HepG2 (cell line): ENCODE data around the gene CDK2AP2. TPM values are rescaled to one million over a fixed set of nuclear protein-coding genes. Genes with fewer than 3 reads are reported as not detected.

Experiments used
- FOXA3 ChIP-seq: IDR thresholded peaks from 2 replicates; pipeline ENCODE4 v1.6.1; 2016; ENCODE audit warnings: missing genetic modification reagents, missing compliant biosample characterization
- HNRNPLL ChIP-seq: fragments of 200-400 bp; formaldehyde crosslinking; IDR thresholded peaks from 2 replicates; pipeline ENCODE4 v1.6.1; 2017; ENCODE audit warnings: mild to moderate bottlenecking, low read depth, low read length; ENCODE audit not compliant: poor library complexity, severe bottlenecking
- ISL2 ChIP-seq: sonication (generic); formaldehyde crosslinking; IDR thresholded peaks from 2 replicates; pipeline ENCODE4 v1.5.0; 2020; ENCODE audit warnings: missing genetic modification reagents
- KDM1A ChIP-seq: IDR thresholded peaks from 2 replicates; pipeline ENCODE4 v1.6.1; 2016; ENCODE audit warnings: missing compliant biosample characterization
- KLF11 ChIP-seq: IDR thresholded peaks from 2 replicates; pipeline ENCODE4 v1.6.1; 2016; ENCODE audit warnings: missing compliant biosample characterization
- NFKB2 ChIP-seq: sonication (generic); formaldehyde crosslinking; IDR thresholded peaks from 2 replicates; pipeline ENCODE4 v1.4.0; 2020; ENCODE audit warnings: missing genetic modification reagents, borderline replicate concordance
- NKX3-1 ChIP-seq: sonication (generic); formaldehyde crosslinking; IDR thresholded peaks from 2 replicates; pipeline ENCODE4 v1.5.0; 2020; ENCODE audit warnings: missing genetic modification reagents
- NONO ChIP-seq, 2 experiments: fragments of 450-650 bp in 1 of 2; sonication (generic) in 1 of 2; formaldehyde crosslinking in 1 of 2; IDR thresholded peaks in 1 of 2; conservative IDR thresholded peaks in 1 of 2; 2 replicates each; pipeline versions ENCODE4 v1.6.1 to v1.8.0; 2017 to 2022; ENCODE audit warnings: mild to moderate bottlenecking in 1 of 2, missing genetic modification reagents in 1 of 2, moderate library complexity in 1 of 2
- RBFOX2 ChIP-seq: fragments of 200-400 bp; formaldehyde crosslinking; IDR thresholded peaks from 2 replicates; pipeline ENCODE4 v1.6.1; 2017; ENCODE audit warnings: low read depth, mild to moderate bottlenecking, low read length
- SMAD1 ChIP-seq: sonication (generic); formaldehyde crosslinking; IDR thresholded peaks from 2 replicates; pipeline ENCODE4 v1.4.0; 2020; ENCODE audit warnings: missing genetic modification reagents, low read depth, mild to moderate bottlenecking, borderline replicate concordance
- TEAD2 ChIP-seq: sonication (generic); formaldehyde crosslinking; IDR thresholded peaks from 2 replicates; pipeline ENCODE4 v1.9.0; 2021; ENCODE audit warnings: missing genetic modification reagents
- ZFP37 ChIP-seq: sonication (generic); formaldehyde crosslinking; IDR thresholded peaks from 2 replicates; pipeline ENCODE4 v1.4.0; 2020; ENCODE audit warnings: missing genetic modification reagents, borderline replicate concordance
- ZFY ChIP-seq: sonication (generic); formaldehyde crosslinking; IDR thresholded peaks from 2 replicates; pipeline ENCODE4 v1.4.0; 2020; ENCODE audit warnings: missing genetic modification reagents
- ZKSCAN8 ChIP-seq: IDR thresholded peaks from 2 replicates; pipeline ENCODE4 v1.6.1; 2016; ENCODE audit warnings: borderline replicate concordance, missing genetic modification reagents, missing compliant biosample characterization
- ZNF24 ChIP-seq: fragments of 450-650 bp; IDR thresholded peaks from 2 replicates; pipeline ENCODE4 v1.6.1; 2017; ENCODE audit warnings: antibody characterized with exemption, mild to moderate bottlenecking
- ZNF331 ChIP-seq: sonication (generic); formaldehyde crosslinking; IDR thresholded peaks from 2 replicates; pipeline ENCODE4 v1.4.0; 2020; ENCODE audit warnings: missing genetic modification reagents
- ZNF430 ChIP-seq: sonication (generic); formaldehyde crosslinking; IDR thresholded peaks from 2 replicates; pipeline ENCODE4 v1.9.0; 2021; ENCODE audit warnings: mild to moderate bottlenecking, missing genetic modification reagents
- ZNF766 ChIP-seq: sonication (generic); formaldehyde crosslinking; IDR thresholded peaks from 2 replicates; pipeline ENCODE4 v1.5.0; 2020; ENCODE audit warnings: missing genetic modification reagents, borderline replicate concordance
- ZNF773 ChIP-seq: sonication (generic); formaldehyde crosslinking; IDR thresholded peaks from 2 replicates; pipeline ENCODE4 v1.4.0; 2020; ENCODE audit warnings: missing genetic modification reagents, borderline replicate concordance
- polyA plus RNA-seq, 8 experiments: library from polyadenylated mRNA; depleted of rRNA in 3 of 8; stranded (reverse) in 7 of 8; unstranded in 1 of 8; fragments of >200 nt; fragmentation: Illumina TruSeq in 4 of 8; extraction: Trizol in 4 of 8; gene quantifications; 2 replicates each; pipeline versions ENCODE4 v1.2.1 to v1.2.3, GENCODE V29; 2011 to 2016; ENCODE audit warnings: low read depth in 4 of 8, missing spikeins in 1 of 8, mixed read lengths in 1 of 8; ENCODE audit not compliant: insufficient read depth in 1 of 8
- total RNA-seq, 5 experiments: library from RNA; depleted of rRNA; stranded (reverse); fragments of >200 nt; fragmentation: Illumina TruSeq; extraction: Trizol; gene quantifications; 2 replicates each; pipeline ENCODE4 v1.2.3, GENCODE V29; 2016; ENCODE audit warnings: low read depth in 1 of 5
- TF ChIP-seq, protein P1 (sequence below): sonication (generic); formaldehyde crosslinking; IDR thresholded peaks from 2 replicates; pipeline ENCODE4 v1.4.0; 2020; ENCODE audit warnings: missing genetic modification reagents
- TF ChIP-seq, protein P2 (sequence below): sonication (generic); formaldehyde crosslinking; IDR thresholded peaks from 2 replicates; pipeline ENCODE4 v1.5.0; 2020; ENCODE audit warnings: missing genetic modification reagents
- TF ChIP-seq, protein P3 (sequence below): IDR thresholded peaks from 2 replicates; pipeline ENCODE4 v1.6.1; 2016; ENCODE audit warnings: low read depth

Gene CDK2AP2
- total and polyA plus RNA-seq, 2 of the 13 experiments (the other 11 are each of a cell fraction or from before 2014, with no cell fraction given), result 15.0 to 23.2 TPM

DNA sequence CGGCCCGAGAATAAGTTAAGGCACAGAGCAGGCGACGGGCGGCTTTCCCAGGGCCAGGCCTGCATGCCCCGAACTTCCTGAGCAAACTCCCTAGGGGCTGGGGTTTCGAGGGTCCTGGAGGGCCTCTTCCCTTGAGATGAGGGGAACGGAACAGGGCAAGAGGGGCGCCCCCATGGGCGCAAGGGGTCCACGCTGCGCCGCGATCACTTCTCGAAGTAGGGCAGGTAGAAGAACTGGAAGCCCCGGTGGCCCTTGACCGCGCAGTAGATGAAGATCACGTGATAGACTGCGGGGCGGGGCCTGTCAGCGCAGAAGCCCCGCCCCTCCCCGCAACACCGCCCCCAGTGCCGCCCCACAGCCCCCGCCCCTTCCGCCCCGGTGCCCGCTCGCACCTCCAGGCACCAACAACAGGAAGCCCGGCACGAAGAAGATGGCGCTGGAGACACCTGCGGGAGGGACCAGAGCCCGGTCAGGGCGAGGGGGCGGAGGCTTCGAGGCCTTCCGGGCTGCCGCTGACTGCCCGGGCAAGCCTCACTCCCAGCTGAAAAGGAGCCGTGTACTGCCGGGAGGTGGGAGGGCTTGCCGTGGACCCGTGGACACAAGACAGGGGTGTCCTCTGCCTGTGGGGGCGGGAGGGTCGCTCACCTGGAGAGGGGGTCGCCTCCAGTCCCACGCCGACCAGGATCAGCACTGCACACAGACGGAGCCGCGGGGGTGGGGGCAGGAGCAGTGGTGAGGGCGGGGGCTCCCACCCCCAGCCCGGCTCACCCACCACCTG, 43.4 kb downstream of the CDK2AP2 start (continued):
- TF ChIP-seq ZFP37, result 0 out of 2 replicates have a peak, but pooled peaks have one; percentile 12
- TF ChIP-seq NFKB2, result peak; percentile 23; the same call in 1 of the 2 replicates
- no peak for TF ChIP-seq ZNF773 (CRISPR knock-in tag)
- TF ChIP-seq HNRNPLL, result peak; percentile 37
- TF ChIP-seq, protein P1, sequence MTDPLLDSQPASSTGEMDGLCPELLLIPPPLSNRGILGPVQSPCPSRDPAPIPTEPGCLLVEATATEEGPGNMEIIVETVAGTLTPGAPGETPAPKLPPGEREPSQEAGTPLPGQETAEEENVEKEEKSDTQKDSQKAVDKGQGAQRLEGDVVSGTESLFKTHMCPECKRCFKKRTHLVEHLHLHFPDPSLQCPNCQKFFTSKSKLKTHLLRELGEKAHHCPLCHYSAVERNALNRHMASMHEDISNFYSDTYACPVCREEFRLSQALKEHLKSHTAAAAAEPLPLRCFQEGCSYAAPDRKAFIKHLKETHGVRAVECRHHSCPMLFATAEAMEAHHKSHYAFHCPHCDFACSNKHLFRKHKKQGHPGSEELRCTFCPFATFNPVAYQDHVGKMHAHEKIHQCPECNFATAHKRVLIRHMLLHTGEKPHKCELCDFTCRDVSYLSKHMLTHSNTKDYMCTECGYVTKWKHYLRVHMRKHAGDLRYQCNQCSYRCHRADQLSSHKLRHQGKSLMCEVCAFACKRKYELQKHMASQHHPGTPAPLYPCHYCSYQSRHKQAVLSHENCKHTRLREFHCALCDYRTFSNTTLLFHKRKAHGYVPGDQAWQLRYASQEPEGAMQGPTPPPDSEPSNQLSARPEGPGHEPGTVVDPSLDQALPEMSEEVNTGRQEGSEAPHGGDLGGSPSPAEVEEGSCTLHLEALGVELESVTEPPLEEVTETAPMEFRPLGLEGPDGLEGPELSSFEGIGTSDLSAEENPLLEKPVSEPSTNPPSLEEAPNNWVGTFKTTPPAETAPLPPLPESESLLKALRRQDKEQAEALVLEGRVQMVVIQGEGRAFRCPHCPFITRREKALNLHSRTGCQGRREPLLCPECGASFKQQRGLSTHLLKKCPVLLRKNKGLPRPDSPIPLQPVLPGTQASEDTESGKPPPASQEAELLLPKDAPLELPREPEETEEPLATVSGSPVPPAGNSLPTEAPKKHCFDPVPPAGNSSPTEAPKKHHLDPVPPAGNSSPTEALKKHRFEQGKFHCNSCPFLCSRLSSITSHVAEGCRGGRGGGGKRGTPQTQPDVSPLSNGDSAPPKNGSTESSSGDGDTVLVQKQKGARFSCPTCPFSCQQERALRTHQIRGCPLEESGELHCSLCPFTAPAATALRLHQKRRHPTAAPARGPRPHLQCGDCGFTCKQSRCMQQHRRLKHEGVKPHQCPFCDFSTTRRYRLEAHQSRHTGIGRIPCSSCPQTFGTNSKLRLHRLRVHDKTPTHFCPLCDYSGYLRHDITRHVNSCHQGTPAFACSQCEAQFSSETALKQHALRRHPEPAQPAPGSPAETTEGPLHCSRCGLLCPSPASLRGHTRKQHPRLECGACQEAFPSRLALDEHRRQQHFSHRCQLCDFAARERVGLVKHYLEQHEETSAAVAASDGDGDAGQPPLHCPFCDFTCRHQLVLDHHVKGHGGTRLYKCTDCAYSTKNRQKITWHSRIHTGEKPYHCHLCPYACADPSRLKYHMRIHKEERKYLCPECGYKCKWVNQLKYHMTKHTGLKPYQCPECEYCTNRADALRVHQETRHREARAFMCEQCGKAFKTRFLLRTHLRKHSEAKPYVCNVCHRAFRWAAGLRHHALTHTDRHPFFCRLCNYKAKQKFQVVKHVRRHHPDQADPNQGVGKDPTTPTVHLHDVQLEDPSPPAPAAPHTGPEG (CRISPR knock-in tag), result no peak
- no peak for TF ChIP-seq ZKSCAN8 (CRISPR knock-in tag)
- TF ChIP-seq ZNF766 (CRISPR knock-in tag), result no peak
- no peak for TF ChIP-seq ZNF24
- TF ChIP-seq TEAD2 (CRISPR knock-in tag), result no peak
- TF ChIP-seq FOXA3 (CRISPR knock-in tag), result no peak
- TF ChIP-seq KDM1A (CRISPR knock-in tag), result no peak
- TF ChIP-seq ZFY (CRISPR knock-in tag), result peak; percentile 48
- 0 out of 2 replicates have a peak, but pooled peaks have one; percentile 39 for TF ChIP-seq SMAD1 (CRISPR knock-in tag)
- peak; percentile 56; the same call in 1 of the 2 replicates for TF ChIP-seq ZNF331 (CRISPR knock-in tag)
- no peak for TF ChIP-seq ISL2 (CRISPR knock-in tag)
- no peak for TF ChIP-seq NKX3-1 (CRISPR knock-in tag)
- TF ChIP-seq, protein P2, sequence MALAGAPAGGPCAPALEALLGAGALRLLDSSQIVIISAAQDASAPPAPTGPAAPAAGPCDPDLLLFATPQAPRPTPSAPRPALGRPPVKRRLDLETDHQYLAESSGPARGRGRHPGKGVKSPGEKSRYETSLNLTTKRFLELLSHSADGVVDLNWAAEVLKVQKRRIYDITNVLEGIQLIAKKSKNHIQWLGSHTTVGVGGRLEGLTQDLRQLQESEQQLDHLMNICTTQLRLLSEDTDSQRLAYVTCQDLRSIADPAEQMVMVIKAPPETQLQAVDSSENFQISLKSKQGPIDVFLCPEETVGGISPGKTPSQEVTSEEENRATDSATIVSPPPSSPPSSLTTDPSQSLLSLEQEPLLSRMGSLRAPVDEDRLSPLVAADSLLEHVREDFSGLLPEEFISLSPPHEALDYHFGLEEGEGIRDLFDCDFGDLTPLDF (CRISPR knock-in tag), result peak; percentile 22; the same call in 1 of the 2 replicates
- TF ChIP-seq, protein P3, sequence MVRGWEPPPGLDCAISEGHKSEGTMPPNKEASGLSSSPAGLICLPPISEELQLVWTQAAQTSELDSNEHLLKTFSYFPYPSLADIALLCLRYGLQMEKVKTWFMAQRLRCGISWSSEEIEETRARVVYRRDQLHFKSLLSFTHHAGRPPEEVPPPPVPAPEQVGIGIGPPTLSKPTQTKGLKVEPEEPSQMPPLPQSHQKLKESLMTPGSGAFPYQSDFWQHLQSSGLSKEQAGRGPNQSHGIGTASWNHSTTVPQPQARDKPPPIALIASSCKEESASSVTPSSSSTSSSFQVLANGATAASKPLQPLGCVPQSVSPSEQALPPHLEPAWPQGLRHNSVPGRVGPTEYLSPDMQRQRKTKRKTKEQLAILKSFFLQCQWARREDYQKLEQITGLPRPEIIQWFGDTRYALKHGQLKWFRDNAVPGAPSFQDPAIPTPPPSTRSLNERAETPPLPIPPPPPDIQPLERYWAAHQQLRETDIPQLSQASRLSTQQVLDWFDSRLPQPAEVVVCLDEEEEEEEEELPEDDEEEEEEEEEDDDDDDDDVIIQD (CRISPR knock-in tag), result no peak
- TF ChIP-seq RBFOX2, result peak; percentile 84
- TF ChIP-seq NONO (IDR thresholded peaks at IDR 0.05), result no peak
- peak; percentile 66 for TF ChIP-seq NONO (CRISPR knock-in tag; conservative IDR thresholded peaks at IDR 0.05)
- TF ChIP-seq KLF11 (CRISPR knock-in tag), result no peak
- TF ChIP-seq ZNF430 (CRISPR knock-in tag), result 0 out of 2 replicates have a peak, but pooled peaks have one; percentile 34
